IPS-18c (cell line): ENCODE measurements around the gene NUP107.
A peak's percentile ranks its signal among the peaks of the same experiment; 100 is the strongest.
"Not testable (repeated sequence)": the region's sequence is repeated elsewhere in the genome, so short reads cannot be mapped to it uniquely, and the experiment has no call there.

Experiments
- H3K4me3 ChIP-seq: 2 replicates; pipeline ENCODE4 v1.7.0; 2013; ENCODE audit warnings: low read depth, mild to moderate bottlenecking, low read length, moderate library complexity; ENCODE audit not compliant: insufficient read depth
- H3K9me3 ChIP-seq: one replicate; pipeline ENCODE4 v1.6.1; 2013; ENCODE audit warnings: mild to moderate bottlenecking, low read length, moderate library complexity; ENCODE audit not compliant: control insufficient read depth, insufficient read depth

NUP107 gene

DNA sequence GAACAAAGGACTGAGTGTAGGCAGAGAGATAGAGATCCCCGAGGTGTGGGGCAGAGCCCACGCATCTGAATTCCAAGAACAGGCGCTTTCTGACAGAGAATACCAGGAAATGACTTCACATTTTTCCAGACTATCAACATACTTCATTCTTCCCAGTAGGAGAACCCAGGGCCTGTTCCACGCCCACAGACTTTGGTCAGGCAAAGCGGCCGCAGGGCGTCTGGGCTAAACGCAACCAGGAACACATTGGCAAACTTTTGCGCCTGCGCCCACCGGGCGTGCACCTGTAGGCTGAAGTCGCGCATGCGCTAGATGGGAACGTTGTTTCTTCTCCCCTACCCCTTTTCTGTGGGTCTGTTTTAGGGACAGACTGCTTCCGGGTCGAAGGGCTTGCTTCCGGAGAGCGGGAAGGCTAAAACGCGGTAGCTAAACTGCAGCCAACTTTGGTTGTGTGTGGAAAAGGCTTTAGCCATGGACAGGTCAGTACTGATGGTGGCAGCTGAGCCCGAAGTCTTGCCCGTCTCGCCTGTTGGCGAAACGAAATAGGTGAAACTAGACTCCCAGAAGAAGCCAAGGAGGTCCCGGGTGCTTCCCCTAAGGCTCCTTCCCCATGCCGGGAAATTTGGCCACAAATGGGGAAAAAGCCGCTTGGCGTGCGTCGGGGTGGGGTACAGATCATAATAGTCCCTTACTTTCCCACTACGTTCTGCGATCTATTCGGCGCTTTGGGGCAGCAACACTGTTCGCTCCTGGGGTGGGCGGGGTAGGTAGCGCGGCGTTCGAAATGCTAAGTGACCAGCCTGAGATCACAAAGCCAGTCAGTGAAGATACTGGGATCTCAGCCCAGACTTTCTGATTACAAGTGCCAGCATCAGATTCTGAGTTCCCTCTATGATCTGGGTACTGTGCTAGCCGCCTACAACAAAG is at the start of gene NUP107:
NUP107 (plus strand) TSS at position 384 of the 927 bp plus-strand sequence; CDS start at position 472, 88 bp downstream.
- H3K9me3 ChIP-seq: no peaks in the 10 kb centered on the region
- H3K4me3 ChIP-seq: peak within 1 kb of the TSS; percentile 88

DNA sequence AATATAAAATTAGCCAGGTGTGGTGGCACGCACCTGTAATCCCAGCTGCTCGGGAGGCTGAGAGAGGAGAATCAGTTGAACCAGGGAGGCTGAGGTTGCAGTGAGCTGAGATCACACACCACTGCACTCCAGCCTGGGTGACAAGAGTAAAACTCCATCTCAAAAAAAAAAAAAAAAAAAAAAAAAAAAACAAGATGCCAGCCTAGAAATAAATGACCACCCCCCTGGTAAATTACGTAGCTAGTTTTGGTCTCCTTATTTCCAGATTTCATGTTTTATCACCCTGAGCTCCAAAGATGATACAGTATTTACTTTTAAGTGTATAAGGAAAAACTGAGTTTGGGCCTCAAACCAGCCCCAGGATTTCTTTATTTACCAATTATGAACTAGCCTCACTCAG is 49.3 kb upstream of the NUP107 start:
- not testable (repeated sequence) for H3K9me3 ChIP-seq, H3K4me3 ChIP-seq

DNA sequence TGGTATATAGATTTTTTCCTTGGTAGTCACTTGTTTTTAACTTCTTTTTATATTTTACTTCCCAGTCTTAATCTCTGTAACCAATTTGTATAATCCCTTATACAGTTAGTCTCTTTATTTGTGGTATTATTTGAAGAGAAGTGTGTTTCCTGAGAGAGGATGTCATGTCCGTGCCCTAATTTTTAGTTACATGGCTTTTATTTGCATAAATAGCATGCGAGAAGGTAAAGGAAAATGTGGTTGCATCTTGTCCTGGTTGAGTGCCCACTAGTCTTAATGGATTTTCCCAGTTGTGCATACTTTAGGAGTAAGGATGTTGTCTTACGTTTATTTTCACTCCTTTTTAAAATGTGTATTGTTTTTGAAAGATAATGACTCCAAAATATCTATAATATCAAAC is 48.6 kb upstream of the NUP107 start:
- no peaks in the 10 kb centered on the region for H3K9me3 ChIP-seq
- H3K4me3 ChIP-seq: no peak overlapping the region

DNA sequence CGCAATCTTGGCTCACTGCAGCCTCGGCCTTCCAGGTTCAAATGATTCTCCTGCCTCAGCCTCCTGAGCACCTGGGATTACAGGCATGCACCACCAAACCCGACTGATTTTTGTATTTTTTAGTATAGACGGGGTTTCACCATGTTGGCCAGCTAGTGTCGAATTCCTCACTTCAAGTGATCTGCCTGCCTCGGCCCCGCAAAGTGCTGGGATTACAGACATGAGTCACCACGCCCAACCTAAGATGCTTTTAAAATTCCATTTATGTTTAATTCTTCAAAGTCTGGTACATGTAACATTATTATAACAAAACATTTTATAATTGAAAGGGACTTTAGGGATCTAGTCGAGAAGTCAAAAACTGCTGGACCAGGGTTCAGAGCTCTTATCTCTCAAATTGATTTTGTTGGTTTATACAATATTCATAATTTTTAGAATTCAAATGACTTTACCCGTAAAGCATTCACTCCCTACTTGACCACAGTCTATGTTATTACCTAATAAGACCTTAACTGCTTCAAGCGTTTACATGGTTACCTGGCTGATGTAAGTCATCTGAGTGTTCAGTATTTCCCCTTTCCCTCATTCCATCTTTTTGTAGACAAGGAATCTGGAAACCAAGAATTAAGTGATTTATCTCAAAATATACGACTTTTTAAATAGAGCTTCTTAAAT is 47.9 kb upstream of the NUP107 start:
- no peak overlapping the region for H3K4me3 ChIP-seq
- H3K9me3 ChIP-seq: no peaks in the 10 kb centered on the region

DNA sequence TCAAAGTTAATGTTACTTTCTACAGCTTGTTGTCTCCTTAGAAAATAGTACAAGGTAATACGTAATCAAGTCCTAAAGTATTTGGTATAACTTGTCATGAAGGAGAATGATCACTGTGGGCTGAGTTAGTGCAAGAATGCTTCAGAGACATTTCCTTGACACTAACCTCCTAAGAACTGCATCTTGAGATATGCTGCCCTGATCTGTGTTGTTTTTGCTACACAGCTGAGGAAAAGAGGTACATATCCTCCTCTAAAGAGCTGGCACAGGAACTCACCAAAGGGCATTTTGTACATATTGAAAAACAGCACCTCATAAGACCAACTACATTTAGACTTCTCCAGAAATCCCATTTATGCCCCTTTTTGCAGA is 47.4 kb upstream of the NUP107 start:
- Histone ChIP-seq H3K4me3 (no peak overlapping the region), H3K9me3 (no peaks in the 10 kb centered on the region)

DNA sequence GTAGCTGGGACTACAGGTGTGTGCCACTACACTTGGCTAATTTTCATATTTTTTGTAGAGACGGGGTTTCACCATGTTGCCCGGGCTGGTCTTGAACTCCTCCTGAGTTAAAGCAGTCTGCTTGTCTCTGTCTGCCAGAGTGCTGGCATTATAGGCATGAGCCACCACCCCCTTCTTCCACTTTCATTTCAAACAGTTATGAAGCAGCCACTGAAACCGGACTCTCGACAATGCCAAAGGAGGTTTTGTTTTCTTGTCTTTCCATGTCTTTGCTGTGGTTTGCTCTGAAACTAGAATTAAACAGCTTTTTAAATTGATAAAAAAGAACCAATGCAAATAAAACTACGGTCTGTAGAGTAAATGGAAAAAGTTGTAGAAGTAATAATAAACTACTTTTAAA is 45.6 kb upstream of the NUP107 start:
- H3K4me3 ChIP-seq: no peak overlapping the region

DNA sequence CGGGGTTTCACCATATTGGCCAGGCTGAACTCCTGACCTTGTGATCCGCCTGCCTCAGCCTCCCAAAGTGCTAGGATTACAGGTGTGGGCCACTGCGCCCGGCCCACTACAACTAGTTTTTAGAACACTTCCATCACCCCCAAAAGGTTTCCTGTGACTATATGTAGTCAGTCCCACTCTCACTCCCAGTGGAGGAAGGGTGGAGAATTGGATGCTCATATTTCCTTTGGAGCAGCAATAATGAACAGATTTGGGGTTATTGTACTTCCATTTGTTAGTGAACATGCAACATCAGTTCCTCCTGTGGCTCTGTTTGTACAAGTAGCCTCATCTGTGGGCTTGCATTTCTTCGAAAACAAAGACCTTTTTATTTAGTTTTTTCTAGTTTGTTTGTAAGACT is 40.3 kb upstream of the NUP107 start:
- Histone ChIP-seq H3K9me3 (no peaks in the 10 kb centered on the region), H3K4me3 (no peak overlapping the region)

More for the DNA sequence above, 45.6 kb upstream of the NUP107 start:
- H3K9me3 ChIP-seq: no peaks in the 10 kb centered on the region

DNA sequence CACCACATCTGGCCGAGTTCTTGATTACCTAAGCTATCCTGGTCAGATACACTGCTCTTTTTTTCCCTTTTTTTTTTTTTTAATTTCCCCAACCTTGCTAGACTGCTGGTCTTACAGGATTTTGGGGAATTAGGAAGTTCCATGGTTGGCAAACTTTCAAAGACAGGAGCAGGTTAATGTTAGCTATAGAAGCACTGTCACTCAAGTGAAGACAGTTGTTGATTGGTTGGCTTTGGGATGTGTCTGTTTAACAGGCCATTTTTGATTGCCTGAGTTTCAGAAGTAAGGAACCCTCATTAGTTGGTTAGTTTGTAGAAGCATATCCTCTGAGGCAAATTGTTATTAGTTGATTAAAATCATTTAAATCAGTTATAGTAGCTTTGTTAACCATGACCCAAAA is 39.3 kb upstream of the NUP107 start:
- Histone ChIP-seq H3K9me3 (no peaks in the 10 kb centered on the region), H3K4me3 (no peak overlapping the region)

DNA sequence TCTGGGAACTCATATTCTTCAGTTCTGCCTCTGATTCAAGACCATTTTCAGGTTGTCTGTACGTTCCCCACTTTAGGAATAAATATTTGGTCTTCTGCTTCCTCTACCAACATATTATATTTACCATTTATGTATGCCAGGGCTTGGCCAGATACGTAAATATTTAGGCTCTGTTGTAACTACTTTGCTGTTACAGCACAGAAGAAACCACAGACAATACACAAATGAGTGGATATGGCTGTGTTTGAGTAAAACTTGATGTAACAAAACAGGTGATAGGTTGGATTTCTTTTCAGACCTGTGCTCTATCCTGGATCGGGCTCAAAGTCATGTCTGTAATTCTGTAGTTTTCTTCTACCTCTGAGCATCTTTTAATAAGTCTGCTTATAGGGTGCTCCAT is 38.6 kb upstream of the NUP107 start:
- Histone ChIP-seq H3K4me3 (no peak overlapping the region), H3K9me3 (no peaks in the 10 kb centered on the region)

DNA sequence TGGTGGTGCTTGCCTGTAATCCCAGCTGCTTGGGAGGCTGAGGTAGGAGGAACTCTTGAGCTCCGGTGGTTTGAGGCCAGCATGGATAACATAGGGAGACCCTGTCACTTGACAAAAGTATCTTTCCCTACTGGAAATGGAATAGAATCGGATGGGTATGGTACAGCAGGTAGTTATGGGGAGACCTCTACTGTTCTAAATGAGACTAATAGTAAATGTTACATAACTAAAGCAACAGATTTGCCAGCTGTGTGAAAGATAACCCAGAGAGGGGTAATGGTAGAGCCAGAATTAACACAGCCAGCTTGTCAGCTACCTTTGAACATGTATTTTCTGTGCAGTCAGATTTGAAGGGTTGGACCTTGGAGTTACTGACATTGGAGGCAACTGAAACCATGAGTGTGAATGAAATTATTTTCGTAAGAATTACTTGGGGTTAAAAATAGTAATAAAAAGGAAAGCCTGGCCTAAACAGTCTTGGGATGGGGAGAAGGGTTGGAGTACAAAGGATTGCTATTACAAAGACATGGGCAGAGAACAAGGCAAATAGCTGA is 21.7 kb upstream of the NUP107 start:
- Histone ChIP-seq H3K4me3 (no peak overlapping the region), H3K9me3 (peaks cover 2% of the 10 kb centered on the region)

DNA sequence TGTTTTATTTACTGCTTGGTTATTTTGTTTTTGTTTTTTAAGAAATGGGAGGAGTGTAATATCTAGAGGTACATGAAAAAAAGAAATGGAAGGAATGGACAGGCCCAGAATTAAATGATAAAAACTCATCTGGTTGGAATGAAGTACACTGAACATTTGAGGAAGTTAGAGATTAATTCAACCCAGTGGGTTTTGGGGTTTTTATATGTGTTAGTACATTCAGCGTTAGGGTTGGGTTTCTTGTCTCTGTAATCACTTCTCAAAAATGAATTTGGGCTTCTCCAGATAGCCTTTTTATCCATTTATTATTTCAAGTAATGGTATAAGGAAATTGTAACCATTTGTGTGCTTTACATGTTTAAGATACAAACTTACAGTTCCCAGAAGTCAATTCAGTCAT is 19.5 kb upstream of the NUP107 start:
- no peak overlapping the region for H3K4me3 ChIP-seq

DNA sequence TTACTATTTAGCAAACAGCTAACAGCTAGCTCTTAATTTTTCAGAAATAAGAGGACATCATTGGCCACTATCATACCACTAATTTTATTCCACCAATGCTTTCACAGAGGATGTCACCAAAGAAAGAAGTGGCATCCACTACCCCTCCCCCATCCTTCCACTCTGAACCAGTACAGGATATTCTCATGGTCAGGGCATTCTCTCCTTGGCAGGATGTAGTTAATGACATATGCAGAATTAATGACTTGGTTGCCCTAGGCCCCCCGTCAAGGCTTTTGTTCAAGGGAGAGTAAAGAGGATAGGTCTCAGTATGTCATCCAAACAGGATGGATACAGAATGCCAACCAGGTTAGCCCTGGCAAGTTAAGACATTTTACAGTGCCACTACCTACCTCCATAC is 18.9 kb upstream of the NUP107 start:
- H3K9me3 ChIP-seq: peaks cover 2% of the 10 kb centered on the region
- H3K4me3 ChIP-seq: no peak overlapping the region

More for the DNA sequence above, 19.5 kb upstream of the NUP107 start:
- H3K9me3 ChIP-seq: peaks cover 2% of the 10 kb centered on the region

DNA sequence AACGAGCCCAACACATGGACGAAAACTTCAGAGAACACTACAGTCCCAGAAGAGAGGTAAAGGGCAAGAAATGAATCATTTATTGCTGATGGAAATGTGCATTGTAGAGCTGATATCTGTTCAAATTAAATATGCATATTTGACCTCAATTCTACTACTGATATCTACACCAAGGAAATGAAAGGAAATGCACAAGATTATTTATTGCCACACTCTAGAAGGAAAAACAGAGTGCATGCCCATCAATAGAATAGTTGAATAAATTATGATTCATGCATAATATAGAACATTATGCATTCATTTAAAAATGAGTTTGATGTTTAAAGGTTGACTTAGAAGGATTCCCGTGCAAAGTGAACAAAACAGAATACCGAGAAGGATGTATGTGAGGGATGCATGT is 15.6 kb upstream of the NUP107 start:
- H3K4me3 ChIP-seq: no peak overlapping the region

DNA sequence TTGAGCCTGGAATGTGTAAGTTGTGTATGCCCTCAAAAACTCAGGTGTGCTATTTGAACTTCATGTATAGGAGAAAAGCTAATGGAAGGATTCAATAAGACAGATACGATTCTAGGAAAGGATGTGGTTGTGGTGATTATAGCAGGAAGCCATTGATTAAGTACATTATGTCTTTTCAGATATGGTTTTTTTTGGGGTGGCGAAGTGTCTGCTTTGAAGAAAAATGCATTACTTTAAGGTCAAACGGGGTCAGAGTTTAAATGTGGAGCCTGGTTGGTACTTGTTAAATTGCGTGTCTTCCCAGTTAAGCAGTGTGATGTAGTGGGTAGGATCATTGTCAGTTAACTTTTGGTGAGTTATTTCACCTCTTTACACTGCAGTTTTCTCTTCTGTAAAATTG is 13.0 kb upstream of the NUP107 start:
- no peaks in the 10 kb centered on the region for H3K9me3 ChIP-seq
- H3K4me3 ChIP-seq: no peak overlapping the region

More for the DNA sequence above, 15.6 kb upstream of the NUP107 start:
- H3K9me3 ChIP-seq: no peaks in the 10 kb centered on the region

DNA sequence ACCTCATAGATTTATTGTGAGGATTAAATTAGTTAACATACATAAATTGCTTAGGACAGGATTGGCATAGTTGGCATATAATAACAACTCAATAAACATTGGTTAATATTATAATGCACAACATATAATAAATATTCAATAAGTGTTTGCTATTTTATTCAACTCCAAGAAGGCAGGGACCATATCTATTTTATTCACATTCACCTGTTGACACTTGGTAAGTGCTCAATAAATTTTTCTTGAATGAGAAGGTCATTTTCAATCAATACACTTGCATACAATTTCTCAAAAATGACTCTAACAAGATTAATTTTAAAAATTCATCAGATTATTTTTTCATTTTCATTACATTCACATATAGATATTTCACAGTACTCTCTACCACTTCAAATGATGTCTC is 12.4 kb upstream of the NUP107 start:
- Histone ChIP-seq H3K9me3 (no peaks in the 10 kb centered on the region), H3K4me3 (no peak overlapping the region)

DNA sequence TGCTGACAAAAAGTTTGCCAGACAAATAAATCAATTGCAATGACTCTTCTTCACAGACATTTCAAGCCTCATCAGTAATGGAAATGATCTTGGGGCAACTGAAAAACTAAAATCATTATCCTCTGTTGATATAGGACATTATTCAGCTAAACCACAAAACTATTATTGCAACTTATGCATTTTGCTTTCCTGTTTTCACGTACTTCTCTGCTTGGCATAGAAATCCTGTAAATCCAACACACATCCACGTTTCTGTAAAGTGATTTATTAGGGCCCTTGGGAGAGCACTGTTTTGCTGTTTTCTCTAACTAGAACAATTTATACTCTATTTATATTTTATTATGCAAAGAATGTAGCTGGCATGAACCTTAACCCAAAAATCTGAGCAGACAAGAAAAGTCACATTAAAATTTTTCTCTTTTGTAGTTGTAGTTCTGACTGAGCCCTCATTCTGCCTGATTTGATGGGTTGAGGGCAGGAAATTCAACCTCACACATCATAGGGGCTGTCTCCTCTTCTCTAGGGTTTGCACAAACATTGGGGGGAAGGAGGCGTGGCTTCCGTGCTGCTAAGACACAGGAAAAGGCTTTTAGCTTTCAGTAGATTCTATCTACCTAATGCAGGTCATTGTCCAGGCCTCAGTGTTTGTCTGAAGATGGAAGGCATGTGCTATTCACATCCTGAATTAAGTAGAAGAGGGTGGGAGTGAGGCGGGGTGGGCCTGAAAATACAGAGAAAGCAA is 11.5 kb upstream of the NUP107 start:
- Histone ChIP-seq H3K4me3 (no peak overlapping the region), H3K9me3 (no peaks in the 10 kb centered on the region)

DNA sequence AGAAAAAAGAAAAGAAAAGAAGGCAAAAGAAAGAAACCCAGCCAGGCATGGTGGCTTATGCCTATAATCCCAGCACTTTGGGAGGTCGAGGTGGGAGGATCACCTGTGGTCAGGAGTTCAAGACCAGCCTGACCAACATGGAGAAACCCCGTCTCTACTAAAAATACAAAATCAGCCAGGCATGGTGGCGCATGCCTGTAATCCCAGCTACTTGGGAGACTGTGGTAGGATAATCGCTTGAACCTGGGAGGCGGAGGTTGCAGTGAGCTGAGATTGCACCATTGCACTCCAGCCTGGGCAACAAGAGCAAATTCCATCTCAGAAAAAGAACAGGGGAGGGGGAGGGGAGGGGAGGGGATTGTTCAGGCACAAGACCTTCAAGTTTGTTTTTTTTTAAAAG is 9.9 kb upstream of the NUP107 start:
- H3K9me3 ChIP-seq, H3K4me3 ChIP-seq: not testable (repeated sequence)

DNA sequence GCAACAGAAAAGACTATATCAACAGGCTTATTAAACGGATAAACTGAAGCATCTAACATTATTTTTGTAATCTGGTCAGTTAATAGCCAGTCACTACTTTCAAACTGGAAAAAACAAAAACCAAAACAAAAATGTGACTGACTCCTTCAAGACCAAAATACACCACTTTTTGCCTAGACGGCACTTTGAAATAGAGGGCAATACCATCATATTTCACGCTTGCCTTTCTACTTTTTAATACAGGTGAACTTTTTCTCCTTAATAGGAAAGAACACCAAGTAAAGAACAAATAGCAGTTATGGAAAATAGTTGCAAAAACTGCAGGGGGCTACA is 550 bp upstream of the NUP107 start:
- Histone ChIP-seq H3K4me3 (peak overlapping the region; percentile 88), H3K9me3 (no peaks in the 10 kb centered on the region)
